Pancreas (tissue), 10 donors: Measurements from ENCODE around the gene EIF4E1B. TPM values are rescaled to one million over a fixed set of nuclear protein-coding genes. Genes with fewer than 3 reads are reported as not detected.

ENCODE experiments used
- ATAC-seq, 4 donors: fragments of 200-7000 bp; cut with Tn5 transposase; one replicate each; pipeline versions ENCODE4 v1.8.0 to v1.9.1; 2020; ENCODE audit warnings: mild to moderate bottlenecking in 4 of 4, moderate library complexity in 4 of 4
- DNase-seq, 6 donors: peaks; one replicate each; pipeline ENCODE4 v3.0.0-alpha.2; 2020
- FAIRE-seq: peaks from 2 replicates; lab custom pipeline; 2012; peaks lifted over from hg19 to GRCh38; lab: Jason Lieb, UNC
- H3K27ac ChIP-seq, 4 donors: fragments of 200-600 bp; sonication (generic); 1 replicate in 3 of 4; 2 replicates in 1 of 4; pipeline versions ENCODE4 v1.5.0 to v1.8.0; 2020
- H3K27me3 ChIP-seq, 4 donors: fragments of 200-600 bp; one replicate each; pipeline ENCODE4 v1.8.0; 2021
- H3K36me3 ChIP-seq, 3 donors: fragments of 200-600 bp; sonication (generic) in 1 of 3; one replicate each; pipeline versions ENCODE4 v1.5.0 to v1.8.0; 2020 to 2021
- H3K4me1 ChIP-seq, 3 donors: fragments of 200-600 bp; one replicate each; pipeline ENCODE4 v1.8.0; 2021
- H3K4me3 ChIP-seq, 4 donors: fragments of 200-600 bp; sonication (generic) in 2 of 4; one replicate each; pipeline versions ENCODE4 v1.5.0 to v1.8.0; 2020 to 2021
- H3K9me3 ChIP-seq, 4 donors: fragments of 200-600 bp; one replicate each; pipeline ENCODE4 v1.8.0; 2021
- WGBS, 2 donors: extraction: QIAGEN DNeasy Blood & Tissue Kit; methylation state at CpG; one replicate each; pipeline ENCODE4 v1.1.7; 2013; 5-methylcytosine and 5-hydroxymethylcytosine counted together
- intact Hi-C, 3 donors: fragments of 100-400 bp; cut with DNase I; formaldehyde crosslinking; loops; one replicate each; pipeline versions ENCODE4 v1.11.1 to v1.14.2; 2022
- polyA plus RNA-seq, 2 donors: library from polyadenylated mRNA; stranded (reverse); fragments of 200-250 nt; gene quantifications; one replicate each; pipeline ENCODE4 v1.2.3, GENCODE V29; 2013
- total RNA-seq, 6 donors: library from RNA; stranded (reverse); fragmentation: NEBNext Ultra II Directional in 4 of 6; extraction: Animal tissue kit (Norgen Biotek cat#: 25700) in 4 of 6; gene quantifications; one replicate each; pipeline versions ENCODE4 v1.2.1 to v1.2.4, GENCODE V29; 2021 to 2023
- TF ChIP-seq, protein P1 (sequence below), 4 donors: fragments of 200-600 bp; sonication (generic) in 3 of 4; IDR thresholded peaks; one replicate each; pipeline versions ENCODE4 v1.5.0 to v1.8.0; 2021; ENCODE audit warnings: antibody characterized with exemption in 4 of 4
- donor health status: healthy with polysubstance abuse.
- donor health status: DM: no; HTN: no; CAD: no; lungs with moderate emphysema.
- donor health status: DM: no; HTN: no; CAD: no.
- donor health status: control.
- donor health status: control.
- donor health status: Bipolar disorder and iron deficiency.
- donor health status: DM: yes; HTN: yes; CAD: no.
- donor health status: DM: no; HTN: no; CAD: no.
- donor health status: DM: no; HTN: no; CAD: no.
- donor health status: DM: yes; HTN: yes; CAD: no.

The EIF4E1B gene, protein sequence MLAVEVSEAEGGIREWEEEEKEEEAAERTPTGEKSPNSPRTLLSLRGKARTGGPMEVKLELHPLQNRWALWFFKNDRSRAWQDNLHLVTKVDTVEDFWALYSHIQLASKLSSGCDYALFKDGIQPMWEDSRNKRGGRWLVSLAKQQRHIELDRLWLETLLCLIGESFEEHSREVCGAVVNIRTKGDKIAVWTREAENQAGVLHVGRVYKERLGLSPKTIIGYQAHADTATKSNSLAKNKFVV
- total RNA-seq (under 1 TPM in 1 of 6 donors, not detected in 5; 0.04 TPM), polyA plus RNA-seq (1 to 10 TPM in 1 of 2 donors, under 1 TPM in 1; 0.30 to 1.5 TPM)

DNA sequence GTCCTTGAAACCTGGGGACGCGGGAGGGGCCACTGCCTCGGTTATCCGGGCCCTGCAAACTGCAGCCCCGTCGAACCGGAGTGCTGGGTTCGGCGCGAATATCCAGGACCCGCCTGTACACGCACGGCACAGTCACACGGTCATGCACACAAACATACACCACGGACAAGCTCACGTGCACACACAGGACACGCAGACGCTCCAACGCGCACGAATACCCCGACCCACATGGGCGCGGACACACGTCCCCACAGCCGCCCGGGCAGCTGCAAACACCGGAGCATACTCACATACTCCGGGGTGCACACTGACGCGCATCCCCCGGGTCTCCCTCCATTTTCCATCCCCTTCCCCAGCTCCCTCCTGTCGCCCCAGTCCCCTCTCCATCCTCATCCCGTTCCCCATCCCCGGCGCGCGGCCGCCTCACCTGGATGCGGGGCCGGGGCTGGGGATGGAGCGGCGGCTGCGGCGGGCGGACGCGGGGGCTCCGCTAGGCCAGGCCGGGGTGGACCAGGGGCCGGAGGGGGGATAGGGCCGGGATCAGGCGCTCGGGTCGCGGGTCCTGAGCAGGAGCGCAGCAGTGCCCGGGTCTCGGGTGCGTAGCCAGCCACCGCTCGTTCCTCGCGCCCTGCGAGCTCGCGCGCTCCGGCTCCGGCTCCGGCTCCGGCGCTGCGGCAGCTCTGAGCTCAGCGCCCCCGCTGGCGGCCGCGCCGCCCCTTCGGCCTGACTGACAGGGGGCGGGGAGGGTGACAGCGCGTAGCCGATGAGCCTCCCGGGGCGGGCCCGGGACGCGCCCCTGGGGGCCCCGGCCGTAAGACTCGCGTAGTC lies at the start of gene EIF4E1B, which contains the start of gene SNCB:
Gene EIF4E1B, plus strand, starts transcription at position 823 of the 828 bp plus-strand sequence. CDS start 12,113 bp downstream, outside the sequence.
Gene SNCB, minus strand, starts transcription at position 682 of the 828 bp plus-strand sequence. CDS start 880 bp downstream, outside the sequence.
- intact Hi-C loops = no loop called here
- FAIRE-seq (no peak), DNase-seq (peak in 1 of 6 donors; percentile 80), ATAC-seq (peak; percentile 64 to 92 (median 85))
- no peaks in the 10 kb centered on the region for H3K36me3 ChIP-seq
- peaks cover 0 to 14% (median 0%) of the 10 kb centered on the region in 4 donors for H3K27me3 ChIP-seq
- H3K4me1 ChIP-seq = peaks cover 0 to 7% (median 0%) of the 10 kb centered on the region in 3 donors
- H3K27ac ChIP-seq = no peak within 1 kb of the TSS
- TF ChIP-seq, protein P1, sequence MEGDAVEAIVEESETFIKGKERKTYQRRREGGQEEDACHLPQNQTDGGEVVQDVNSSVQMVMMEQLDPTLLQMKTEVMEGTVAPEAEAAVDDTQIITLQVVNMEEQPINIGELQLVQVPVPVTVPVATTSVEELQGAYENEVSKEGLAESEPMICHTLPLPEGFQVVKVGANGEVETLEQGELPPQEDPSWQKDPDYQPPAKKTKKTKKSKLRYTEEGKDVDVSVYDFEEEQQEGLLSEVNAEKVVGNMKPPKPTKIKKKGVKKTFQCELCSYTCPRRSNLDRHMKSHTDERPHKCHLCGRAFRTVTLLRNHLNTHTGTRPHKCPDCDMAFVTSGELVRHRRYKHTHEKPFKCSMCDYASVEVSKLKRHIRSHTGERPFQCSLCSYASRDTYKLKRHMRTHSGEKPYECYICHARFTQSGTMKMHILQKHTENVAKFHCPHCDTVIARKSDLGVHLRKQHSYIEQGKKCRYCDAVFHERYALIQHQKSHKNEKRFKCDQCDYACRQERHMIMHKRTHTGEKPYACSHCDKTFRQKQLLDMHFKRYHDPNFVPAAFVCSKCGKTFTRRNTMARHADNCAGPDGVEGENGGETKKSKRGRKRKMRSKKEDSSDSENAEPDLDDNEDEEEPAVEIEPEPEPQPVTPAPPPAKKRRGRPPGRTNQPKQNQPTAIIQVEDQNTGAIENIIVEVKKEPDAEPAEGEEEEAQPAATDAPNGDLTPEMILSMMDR (IDR thresholded peaks at IDR 0.05) = no peak
- WGBS, 2 donors = 1% methylated on average over 75 to 94 of the region's 94 CpGs
- H3K9me3 ChIP-seq = no peaks in the 10 kb centered on the region
- H3K4me3 ChIP-seq = peak within 1 kb of the TSS in 3 of 4 donors; percentile 12 to 38 (median 20)

DNA sequence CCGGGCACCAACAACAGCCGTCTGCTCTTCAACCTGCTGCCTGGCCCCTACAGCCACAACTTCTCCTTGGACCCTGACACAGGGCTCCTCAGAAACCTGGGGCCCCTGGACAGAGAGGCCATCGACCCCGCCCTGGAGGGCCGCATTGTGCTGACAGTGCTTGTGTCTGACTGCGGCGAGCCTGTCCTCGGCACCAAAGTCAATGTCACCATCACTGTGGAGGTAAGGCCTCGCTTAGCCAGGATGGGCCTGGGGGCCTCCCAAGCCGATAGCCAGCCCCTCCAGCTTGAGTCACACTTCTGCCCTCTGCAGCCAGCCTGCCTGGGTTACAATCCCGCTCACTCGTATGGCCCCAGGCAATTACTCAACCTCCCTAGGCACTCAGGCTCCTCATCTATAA lies 49.1 kb upstream of the EIF4E1B start:
- TF ChIP-seq, protein P1 (IDR thresholded peaks at IDR 0.05) = no peak
- 78 to 84% methylated on average over 12 of the region's 12 CpGs for WGBS, 2 donors
- Histone ChIP-seq H3K4me3 (no peak overlapping the region), H3K36me3 (no peaks in the 10 kb centered on the region), H3K4me1 (no peaks in the 10 kb centered on the region), H3K27ac (no peak overlapping the region), H3K27me3 (no peaks in the 10 kb centered on the region), H3K9me3 (no peaks in the 10 kb centered on the region)
- DNase-seq (no peak), FAIRE-seq (no peak), ATAC-seq (no peak)
- intact Hi-C loops = no loop called here

DNA sequence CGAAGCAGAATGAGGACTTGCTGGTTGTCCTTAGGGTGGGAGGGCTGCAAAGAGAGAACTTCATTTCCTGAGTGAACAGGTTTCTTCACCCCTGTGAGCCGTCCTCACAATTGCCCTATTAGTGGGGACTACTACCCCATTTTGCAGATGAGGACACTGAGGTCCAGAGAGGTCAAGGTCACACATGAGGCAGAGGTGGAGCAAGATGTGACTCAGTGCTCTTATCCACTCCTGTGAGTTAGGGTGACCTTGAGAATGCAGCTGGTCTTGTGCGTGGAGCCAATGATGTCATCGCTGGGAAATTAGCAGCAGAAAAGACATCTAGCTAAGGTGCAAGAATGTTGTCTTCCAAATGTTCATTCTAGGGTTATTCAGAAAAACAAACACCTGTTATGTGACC lies 47.4 kb upstream of the EIF4E1B start:
- Histone ChIP-seq H3K4me1 (no peaks in the 10 kb centered on the region), H3K27me3 (no peaks in the 10 kb centered on the region), H3K9me3 (no peaks in the 10 kb centered on the region), H3K4me3 (no peak overlapping the region), H3K27ac (no peak overlapping the region), H3K36me3 (no peaks in the 10 kb centered on the region)
- WGBS, 2 donors = 70 to 71% methylated on average over 4 of the region's 4 CpGs
- TF ChIP-seq, protein P1 (IDR thresholded peaks at IDR 0.05) = no peak
- intact Hi-C loops = no loop called here
- no peak for DNase-seq
- ATAC-seq = no peak
- FAIRE-seq = no peak

DNA sequence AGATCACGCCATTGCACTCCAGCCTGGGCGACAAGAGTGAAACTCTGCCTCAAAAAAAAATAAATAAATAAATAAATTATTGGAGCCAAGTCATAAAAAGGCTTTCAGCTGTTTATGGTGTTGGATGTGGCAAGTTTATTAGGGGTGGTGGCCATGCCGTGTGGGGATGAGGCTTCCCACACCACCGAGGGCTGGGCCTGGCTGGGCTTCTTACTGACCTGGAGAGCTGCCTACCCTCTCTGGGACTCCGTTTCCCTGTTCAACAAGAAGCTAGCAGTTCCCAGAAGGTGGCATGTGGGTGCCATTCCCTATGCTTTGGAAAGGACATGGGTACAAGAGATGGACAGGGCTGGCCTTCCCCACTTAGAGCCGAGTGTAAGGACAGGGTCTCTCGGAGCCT lies 43.1 kb upstream of the EIF4E1B start:
- Histone ChIP-seq H3K27ac (no peak overlapping the region), H3K36me3 (no peaks in the 10 kb centered on the region), H3K27me3 (no peaks in the 10 kb centered on the region), H3K4me1 (no peaks in the 10 kb centered on the region), H3K9me3 (no peaks in the 10 kb centered on the region), H3K4me3 (no peak overlapping the region)
- intact Hi-C loops = no loop called here
- FAIRE-seq (no peak), DNase-seq (no peak), ATAC-seq (no peak)
- TF ChIP-seq, protein P1 (IDR thresholded peaks at IDR 0.05) = no peak
- 80 to 92% methylated on average over 7 of the region's 7 CpGs for WGBS, 2 donors
